B cell (primary cell): ENCODE data around the gene HCRTR2. TPM values are rescaled to one million over a fixed set of nuclear protein-coding genes. Genes with fewer than 3 reads are reported as not detected.

Experiments used
- ATAC-seq: fragments of 200-7000 bp; cut with Tn5 transposase; one replicate; pipeline ENCODE4 v1.10.0; 2021; ENCODE audit warnings: low read depth, mild to moderate bottlenecking, moderate number of reproducible peaks, moderate library complexity
- CTCF ChIA-PET: fragments of 350-600 bp; sonication (Branson Sonifier 250); formaldehyde crosslinking; loops from one replicate; lab custom pipeline; 2021; ENCODE audit warnings: antibody characterized with exemption, inconsistent platforms; lab: Charles Lee
- POLR2A ChIA-PET: fragments of 350-600 bp; sonication (Branson Sonifier 250); formaldehyde crosslinking; loops from one replicate; lab custom pipeline; 2021; ENCODE audit warnings: antibody characterized with exemption; lab: Charles Lee
- DNase-seq: peaks from one replicate; pipeline ENCODE4 v3.0.0; 2013
- H2AFZ ChIP-seq: 2 replicates; pipeline ENCODE4 v1.6.1; 2012; ENCODE audit warnings: mild to moderate bottlenecking, low read depth, low read length; ENCODE audit not compliant: insufficient read depth, poor library complexity, severe bottlenecking
- H3K27ac ChIP-seq, 2 donors: 1 replicate in 1 of 2; 2 replicates in 1 of 2; pipeline ENCODE4 v1.5.1; 2012 to 2013; ENCODE audit warnings: low read length in 2 of 2, mild to moderate bottlenecking in 2 of 2, moderate library complexity in 1 of 2
- H3K27me3 ChIP-seq, 4 experiments: fragments of 200-600 bp in 1 of 4; sonication (generic) in 1 of 4; replicated peaks in 1 of 4; 1 replicate in 2 of 4; 2 replicates in 2 of 4; pipeline versions ENCODE4 v1.6.1 to v1.7.0; 2013 to 2016; ENCODE audit warnings: low read length in 3 of 4, mild to moderate bottlenecking in 2 of 4, mixed read lengths in 1 of 4, moderate library complexity in 1 of 4; ENCODE audit not compliant: insufficient read depth in 4 of 4, control insufficient read depth in 3 of 4; ENCODE audit errors: control extremely low read depth in 1 of 4
- H3K36me3 ChIP-seq, 2 experiments: replicated peaks in 1 of 2; 1 replicate in 1 of 2; 2 replicates in 1 of 2; pipeline versions ENCODE4 v1.6.1 to v1.7.1; 2013; ENCODE audit warnings: low read length in 1 of 2; ENCODE audit not compliant: insufficient read depth in 2 of 2, control insufficient read depth in 1 of 2; ENCODE audit errors: control extremely low read depth in 1 of 2, extremely low read depth in 1 of 2
- H3K4me1 ChIP-seq, 2 donors: fragments of 200-600 bp in 1 of 2; sonication (generic) in 1 of 2; 1 replicate in 1 of 2; 2 replicates in 1 of 2; pipeline versions ENCODE4 v1.5.1 to v1.6.1; 2013 to 2017; ENCODE audit warnings: low read length in 2 of 2; ENCODE audit not compliant: control insufficient read depth in 2 of 2, insufficient read depth in 2 of 2
- H3K4me2 ChIP-seq: replicated peaks from 2 replicates; pipeline ENCODE3; 2012; ENCODE audit warnings: mild to moderate bottlenecking, low read depth, low read length; ENCODE audit not compliant: poor library complexity, severe bottlenecking
- H3K4me3 ChIP-seq, 5 experiments: fragments of 200-600 bp in 1 of 5; sonication (generic) in 1 of 5; 1 replicate in 3 of 5; 2 replicates in 2 of 5; pipeline versions ENCODE4 v1.5.1 to v1.7.0; 2011 to 2016; ENCODE audit warnings: low read length in 4 of 5, mild to moderate bottlenecking in 4 of 5, low read depth in 2 of 5, control low read depth in 1 of 5, moderate library complexity in 1 of 5; ENCODE audit not compliant: insufficient read depth in 1 of 5; ENCODE audit errors: control extremely low read depth in 1 of 5, extremely low read depth in 1 of 5
- H3K79me2 ChIP-seq: fragments of 200-600 bp; sonication (generic); one replicate; pipeline ENCODE4 v1.6.0; 2016; ENCODE audit warnings: low read length; ENCODE audit not compliant: control insufficient read depth, insufficient read depth
- H3K9ac ChIP-seq: fragments of 200-600 bp; sonication (generic); 2 replicates; pipeline ENCODE4 v1.6.1; 2017; ENCODE audit warnings: mild to moderate bottlenecking, low read length, moderate library complexity
- H3K9me3 ChIP-seq, 3 donors: one replicate each; pipeline versions ENCODE4 v1.6.1 to v1.7.1; 2013; ENCODE audit warnings: low read length in 2 of 3; ENCODE audit not compliant: control insufficient read depth in 2 of 3, insufficient read depth in 1 of 3; ENCODE audit errors: control extremely low read depth in 1 of 3
- H4K20me1 ChIP-seq: 2 replicates; pipeline ENCODE4 v1.6.0; 2012; ENCODE audit warnings: mild to moderate bottlenecking, low read length; ENCODE audit not compliant: insufficient read depth, control insufficient read depth, poor library complexity, severe bottlenecking
- H3K27ac Mint-ChIP-seq: one replicate; pipeline ENCODE4 v1.8.0; 2021; ENCODE audit warnings: mixed read lengths
- H3K27me3 Mint-ChIP-seq: one replicate; pipeline ENCODE4 v1.8.0; 2021; ENCODE audit warnings: mixed read lengths
- H3K4me1 Mint-ChIP-seq: one replicate; pipeline ENCODE4 v1.8.0; 2021; ENCODE audit warnings: mixed read lengths
- H3K4me3 Mint-ChIP-seq: one replicate; pipeline ENCODE4 v1.8.0; 2021; ENCODE audit warnings: mixed read lengths
- H3K9me3 Mint-ChIP-seq: one replicate; pipeline ENCODE4 v1.8.0; 2022; ENCODE audit warnings: mixed read lengths; ENCODE audit not compliant: insufficient read depth
- EZH2 ChIP-seq: IDR thresholded peaks from 2 replicates; pipeline ENCODE4 v1.6.1; 2012; ENCODE audit warnings: borderline replicate concordance, low read depth, mild to moderate bottlenecking, moderate library complexity, low read length; ENCODE audit not compliant: insufficient read depth, poor library complexity, severe bottlenecking
- WGBS: methylation state at CpG from one replicate; pipeline ENCODE4 v1.1.5; 2013; ENCODE audit warnings: missing lambda C conversion rate; ENCODE audit not compliant: insufficient coverage; 5-methylcytosine and 5-hydroxymethylcytosine counted together
- intact Hi-C: fragments of 100-400 bp; cut with micrococcal nuclease; formaldehyde crosslinking; loops from one replicate; pipeline ENCODE4 v1.10.0; 2022
- polyA plus RNA-seq: library from polyadenylated mRNA; depleted of rRNA; stranded (reverse); fragments of >200 nt; gene quantifications from 2 replicates; pipeline ENCODE4 v1.2.3, GENCODE V29; 2012
- total RNA-seq, 2 donors: library from RNA; stranded (reverse); fragments of 120-200 nt in 1 of 2; gene quantifications; 1 replicate in 1 of 2; 2 replicates in 1 of 2; pipeline versions ENCODE4 v1.2.3 to v1.2.4, GENCODE V29; 2013 to 2022
- TF ChIP-seq, protein P1 (sequence below): fragments of 200-600 bp; IDR thresholded peaks from one replicate; pipeline ENCODE4 v1.8.0; 2022; ENCODE audit warnings: antibody characterized with exemption, mild to moderate bottlenecking

The HCRTR2 gene
- total and polyA plus RNA-seq, 2 donors (not counting 1 experiment from before 2014, with no cell fraction given) = not detected

DNA sequence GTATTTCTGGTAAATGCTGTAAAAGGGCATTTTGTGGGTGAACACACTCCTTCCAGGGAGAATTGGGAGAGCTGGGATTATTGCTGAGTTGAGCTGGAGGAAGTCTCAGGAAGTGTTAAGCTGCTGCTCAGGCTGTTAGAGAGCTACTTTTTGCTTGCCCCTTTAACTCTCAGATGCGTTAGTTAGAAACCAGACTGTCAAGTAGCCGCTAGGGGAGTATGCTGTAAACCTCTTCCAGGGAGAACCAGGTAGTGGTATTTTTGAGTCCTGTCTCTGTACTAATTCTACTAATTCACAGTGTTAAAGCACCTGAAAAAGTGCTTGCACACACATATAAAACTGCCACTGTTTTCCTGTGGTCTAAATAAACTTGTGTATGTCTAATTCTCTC lies 146.4 kb downstream of the HCRTR2 start:
- H3K9ac ChIP-seq = no peak overlapping the region
- no peaks in the 10 kb centered on the region for H3K27me3 Mint-ChIP-seq
- no peak overlapping the region for H3K27ac ChIP-seq
- no peak for DNase-seq
- no CpG with 5 or more reads among the region's 2 CpGs for WGBS
- no peaks in the 10 kb centered on the region for H3K4me1 Mint-ChIP-seq
- H3K4me3 ChIP-seq = no peak overlapping the region
- H2AFZ ChIP-seq = no peak overlapping the region
- no peaks in the 10 kb centered on the region for H3K27me3 ChIP-seq
- no peaks in the 10 kb centered on the region for H3K79me2 ChIP-seq
- no peaks in the 10 kb centered on the region for H3K4me1 ChIP-seq
- ChIA-PET CTCF (no interaction called here), POLR2A (no interaction called here)
- TF ChIP-seq EZH2 = no peak
- TF ChIP-seq, protein P1, sequence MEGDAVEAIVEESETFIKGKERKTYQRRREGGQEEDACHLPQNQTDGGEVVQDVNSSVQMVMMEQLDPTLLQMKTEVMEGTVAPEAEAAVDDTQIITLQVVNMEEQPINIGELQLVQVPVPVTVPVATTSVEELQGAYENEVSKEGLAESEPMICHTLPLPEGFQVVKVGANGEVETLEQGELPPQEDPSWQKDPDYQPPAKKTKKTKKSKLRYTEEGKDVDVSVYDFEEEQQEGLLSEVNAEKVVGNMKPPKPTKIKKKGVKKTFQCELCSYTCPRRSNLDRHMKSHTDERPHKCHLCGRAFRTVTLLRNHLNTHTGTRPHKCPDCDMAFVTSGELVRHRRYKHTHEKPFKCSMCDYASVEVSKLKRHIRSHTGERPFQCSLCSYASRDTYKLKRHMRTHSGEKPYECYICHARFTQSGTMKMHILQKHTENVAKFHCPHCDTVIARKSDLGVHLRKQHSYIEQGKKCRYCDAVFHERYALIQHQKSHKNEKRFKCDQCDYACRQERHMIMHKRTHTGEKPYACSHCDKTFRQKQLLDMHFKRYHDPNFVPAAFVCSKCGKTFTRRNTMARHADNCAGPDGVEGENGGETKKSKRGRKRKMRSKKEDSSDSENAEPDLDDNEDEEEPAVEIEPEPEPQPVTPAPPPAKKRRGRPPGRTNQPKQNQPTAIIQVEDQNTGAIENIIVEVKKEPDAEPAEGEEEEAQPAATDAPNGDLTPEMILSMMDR = no peak
- H3K9me3 Mint-ChIP-seq = peaks cover 2% of the 10 kb centered on the region
- no peaks in the 10 kb centered on the region for H4K20me1 ChIP-seq
- no peaks in the 10 kb centered on the region for H3K36me3 ChIP-seq
- no peak overlapping the region for H3K4me2 ChIP-seq
- H3K4me3 Mint-ChIP-seq = no peak overlapping the region
- no peaks in the 10 kb centered on the region for H3K9me3 ChIP-seq
- intact Hi-C loops = no loop called here
- ATAC-seq = no peak
- no peak overlapping the region for H3K27ac Mint-ChIP-seq

DNA sequence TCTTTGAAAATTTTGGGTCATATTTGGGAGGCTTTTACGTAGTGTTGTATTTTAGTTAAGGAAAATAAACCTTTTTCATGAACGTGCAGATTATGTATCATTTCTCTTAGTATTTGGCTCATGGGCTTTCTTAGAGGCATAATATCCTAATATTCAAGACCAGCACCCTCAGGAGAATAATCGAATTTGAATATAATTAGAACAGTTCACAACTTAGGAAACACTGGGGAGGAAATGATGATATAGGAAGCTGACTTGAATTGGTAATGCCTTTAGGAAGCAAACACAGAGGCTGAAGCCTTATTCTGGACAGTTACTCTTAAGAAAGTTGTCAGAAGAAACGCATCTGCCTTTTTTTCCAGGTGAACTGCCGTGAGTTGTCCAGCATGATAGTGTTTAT lies 152.9 kb downstream of the HCRTR2 start, which contains the start of gene GFRAL:
Gene GFRAL, plus strand, starts transcription at position 301 of the 400 bp plus-strand sequence. Its CDS starts 86 bp downstream, at position 387.
- Mint-ChIP-seq H3K9me3 (no peaks in the 10 kb centered on the region), H3K27me3 (no peaks in the 10 kb centered on the region), H3K4me1 (no peaks in the 10 kb centered on the region), H3K27ac (no peak within 1 kb of the TSS), H3K4me3 (no peak within 1 kb of the TSS)
- Histone ChIP-seq H2AFZ (no peak within 1 kb of the TSS), H4K20me1 (no peaks in the 10 kb centered on the region), H3K27ac (no peak within 1 kb of the TSS), H3K4me2 (no peak within 1 kb of the TSS), H3K79me2 (no peaks in the 10 kb centered on the region), H3K9ac (no peak within 1 kb of the TSS), H3K4me3 (no peak within 1 kb of the TSS), H3K27me3 (no peaks in the 10 kb centered on the region), H3K4me1 (no peaks in the 10 kb centered on the region), H3K9me3 (no peaks in the 10 kb centered on the region), H3K36me3 (no peaks in the 10 kb centered on the region)
- no CpG with 5 or more reads among the region's 5 CpGs for WGBS
- ChIA-PET CTCF (no interaction called here), POLR2A (no interaction called here)
- TF ChIP-seq, protein P1 = no peak
- no peak for TF ChIP-seq EZH2
- ATAC-seq (no peak), DNase-seq (no peak)
- intact Hi-C loops = no loop called here

Other genes with a start within 250 kb of the HCRTR2 start
- gene GFRAL, start 153.0 kb downstream of the HCRTR2 start, total RNA-seq = not detected in 2 replicates
- gene GFRAL, start 153.0 kb downstream of the HCRTR2 start, polyA plus RNA-seq = not detected in 2 replicates